Panc1 (cell line): ENCODE measurements around the gene CPLX1. TPM values are rescaled to one million over a fixed set of nuclear protein-coding genes. Genes with fewer than 3 reads are reported as not detected.

Experiments used
- ATAC-seq: fragments of 200-7000 bp; cut with Tn5 transposase; 2 replicates; pipeline ENCODE4 v1.9.1; 2020; ENCODE audit warnings: mild to moderate bottlenecking, moderate library complexity
- BruUV-seq: library from RNA; stranded (reverse); fragments of 400-500 nt; replicated peaks from 2 replicates; lab custom pipeline; 2021; lab: Mats Ljungman, UMichigan
- CTCF ChIA-PET: fragments of 300-600 bp; sonication (Branson Sonifier 250); formaldehyde crosslinking; loops from one replicate; lab custom pipeline; 2022; ENCODE audit warnings: antibody characterized with exemption; lab: Charles Lee
- POLR2A ChIA-PET: fragments of 300-600 bp; sonication (Branson Sonifier 250); formaldehyde crosslinking; loops from one replicate; lab custom pipeline; 2022; ENCODE audit warnings: antibody characterized with exemption; lab: Charles Lee
- DNase-seq: peaks from one replicate; pipeline ENCODE4 v3.0.0-alpha.2; 2010; ENCODE audit warnings: low read depth, low spot score
- H3K27ac ChIP-seq: 2 replicates; pipeline ENCODE4 v1.5.1; 2011; ENCODE audit warnings: mild to moderate bottlenecking, low read length, inconsistent platforms
- H3K27me3 ChIP-seq: fragments of 200-500 bp; sonication (Bioruptor generic); 2 replicates; pipeline ENCODE4 v1.6.0; 2014; ENCODE audit warnings: low read length, inconsistent platforms; ENCODE audit not compliant: control insufficient read depth, insufficient read depth
- H3K36me3 ChIP-seq: fragments of 200-500 bp; sonication (Bioruptor generic); 2 replicates; pipeline ENCODE4 v1.5.1; 2014; ENCODE audit warnings: inconsistent platforms, mild to moderate bottlenecking, low read length, moderate library complexity; ENCODE audit not compliant: control insufficient read depth, insufficient read depth
- H3K4me1 ChIP-seq: 2 replicates; pipeline ENCODE4 v1.5.1; 2011; ENCODE audit warnings: inconsistent platforms, mild to moderate bottlenecking, low read length, moderate library complexity; ENCODE audit not compliant: control insufficient read depth, insufficient read depth
- H3K4me3 ChIP-seq, 2 experiments: 2 replicates each; pipeline ENCODE4 v1.5.1; 2011 to 2012; ENCODE audit warnings: low read depth in 2 of 2, low read length in 2 of 2, mild to moderate bottlenecking in 2 of 2, inconsistent platforms in 1 of 2, moderate library complexity in 1 of 2
- H3K9me3 ChIP-seq: fragments of 200-500 bp; sonication (Bioruptor generic); 2 replicates; pipeline ENCODE4 v1.5.1; 2014; ENCODE audit warnings: low read depth, mild to moderate bottlenecking, inconsistent platforms, low read length, moderate library complexity; ENCODE audit not compliant: control insufficient read depth, insufficient read depth
- POLR2AphosphoS5 ChIP-seq: IDR thresholded peaks from 2 replicates; pipeline ENCODE4 v1.6.1; 2012; ENCODE audit warnings: mild to moderate bottlenecking, low read depth, low read length, moderate library complexity
- SIN3A ChIP-seq: IDR thresholded peaks from 2 replicates; pipeline ENCODE4 v1.6.1; 2012; ENCODE audit warnings: low read depth, mild to moderate bottlenecking, low read length, moderate library complexity, borderline replicate concordance; ENCODE audit not compliant: insufficient read depth
- TCF7L2 ChIP-seq: IDR thresholded peaks from 2 replicates; pipeline ENCODE4 v1.6.1; 2011; ENCODE audit warnings: mild to moderate bottlenecking, low read depth, low read length, inconsistent platforms
- in situ Hi-C: cut with HindIII; loops from 2 replicates; pipeline ENCODE4 v1.10.0; 2016; ENCODE audit warnings: low sequenced_read_pairs, low pct_unique_long_range_greater_than_20kb
- intact Hi-C: fragments of 100-400 bp; cut with micrococcal nuclease; formaldehyde crosslinking; loops from one replicate; pipeline ENCODE4 v1.10.0; 2022; ENCODE audit not compliant: unreplicated experiment
- total RNA-seq: library from RNA; stranded (reverse); gene quantifications from one replicate; pipeline ENCODE4 v1.2.1, GENCODE V29; 2021; ENCODE audit not compliant: unreplicated experiment
- TF ChIP-seq, protein P1 (sequence below), 2 experiments: IDR thresholded peaks; 2 replicates each; pipeline ENCODE4 v1.6.1; 2011 to 2012; ENCODE audit warnings: low read depth in 2 of 2, control low read depth in 1 of 2, low read length in 1 of 2, mild to moderate bottlenecking in 1 of 2, moderate library complexity in 1 of 2; ENCODE audit not compliant: insufficient read depth in 1 of 2
- TF ChIP-seq, protein P2 (sequence below): fragments of 450-650 bp; IDR thresholded peaks from 2 replicates; pipeline ENCODE4 v1.5.1; 2017; ENCODE audit warnings: mild to moderate bottlenecking

CPLX1 gene
- total RNA-seq, 1 experiment from 2014 or later = 6.7 TPM

DNA sequence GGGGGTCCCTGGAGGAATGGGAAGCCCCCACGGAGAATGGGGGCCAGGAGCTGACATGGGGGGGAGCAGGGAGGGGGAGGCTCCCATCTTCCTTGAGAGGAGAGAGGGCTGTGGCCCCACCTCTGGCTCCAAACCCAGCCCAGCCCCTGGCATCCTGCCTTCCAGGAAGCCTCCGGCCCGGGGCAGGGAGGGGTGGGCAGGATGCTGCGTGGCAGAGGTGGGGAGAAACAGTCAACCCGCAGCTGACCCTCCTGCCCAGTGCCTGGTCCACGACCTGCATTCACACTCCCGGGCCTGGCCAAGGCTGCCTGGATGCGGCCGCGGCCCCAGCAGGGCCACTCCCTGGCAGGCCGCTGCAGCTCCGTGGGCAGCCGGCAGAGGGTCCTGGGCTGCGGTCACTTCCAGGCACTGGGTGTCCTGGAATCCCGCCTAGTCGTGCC is 39.0 kb downstream of the CPLX1 start:
- Histone ChIP-seq H3K4me3 (no peak overlapping the region), H3K36me3 (no peaks in the 10 kb centered on the region), H3K27me3 (no peaks in the 10 kb centered on the region), H3K27ac (no peak overlapping the region), H3K9me3 (no peaks in the 10 kb centered on the region), H3K4me1 (no peaks in the 10 kb centered on the region)
- in situ Hi-C loops (no loop called here), intact Hi-C loops (no loop called here)
- BruUV-seq = no TSS peak
- no peak for DNase-seq
- ChIA-PET POLR2A (no interaction called here), CTCF (no interaction called here)
- ATAC-seq = no peak
- TF ChIP-seq POLR2AphosphoS5 = no peak
- TF ChIP-seq, protein P1, sequence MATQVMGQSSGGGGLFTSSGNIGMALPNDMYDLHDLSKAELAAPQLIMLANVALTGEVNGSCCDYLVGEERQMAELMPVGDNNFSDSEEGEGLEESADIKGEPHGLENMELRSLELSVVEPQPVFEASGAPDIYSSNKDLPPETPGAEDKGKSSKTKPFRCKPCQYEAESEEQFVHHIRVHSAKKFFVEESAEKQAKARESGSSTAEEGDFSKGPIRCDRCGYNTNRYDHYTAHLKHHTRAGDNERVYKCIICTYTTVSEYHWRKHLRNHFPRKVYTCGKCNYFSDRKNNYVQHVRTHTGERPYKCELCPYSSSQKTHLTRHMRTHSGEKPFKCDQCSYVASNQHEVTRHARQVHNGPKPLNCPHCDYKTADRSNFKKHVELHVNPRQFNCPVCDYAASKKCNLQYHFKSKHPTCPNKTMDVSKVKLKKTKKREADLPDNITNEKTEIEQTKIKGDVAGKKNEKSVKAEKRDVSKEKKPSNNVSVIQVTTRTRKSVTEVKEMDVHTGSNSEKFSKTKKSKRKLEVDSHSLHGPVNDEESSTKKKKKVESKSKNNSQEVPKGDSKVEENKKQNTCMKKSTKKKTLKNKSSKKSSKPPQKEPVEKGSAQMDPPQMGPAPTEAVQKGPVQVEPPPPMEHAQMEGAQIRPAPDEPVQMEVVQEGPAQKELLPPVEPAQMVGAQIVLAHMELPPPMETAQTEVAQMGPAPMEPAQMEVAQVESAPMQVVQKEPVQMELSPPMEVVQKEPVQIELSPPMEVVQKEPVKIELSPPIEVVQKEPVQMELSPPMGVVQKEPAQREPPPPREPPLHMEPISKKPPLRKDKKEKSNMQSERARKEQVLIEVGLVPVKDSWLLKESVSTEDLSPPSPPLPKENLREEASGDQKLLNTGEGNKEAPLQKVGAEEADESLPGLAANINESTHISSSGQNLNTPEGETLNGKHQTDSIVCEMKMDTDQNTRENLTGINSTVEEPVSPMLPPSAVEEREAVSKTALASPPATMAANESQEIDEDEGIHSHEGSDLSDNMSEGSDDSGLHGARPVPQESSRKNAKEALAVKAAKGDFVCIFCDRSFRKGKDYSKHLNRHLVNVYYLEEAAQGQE (IDR thresholded peaks at IDR 0.05; ENCODE audit: insufficient read depth in 1 of 2, low read depth in 2 of 2, low read length in 1 of 2) = no peak
- TF ChIP-seq TCF7L2 = no peak
- no peak for TF ChIP-seq SIN3A
- TF ChIP-seq, protein P2, sequence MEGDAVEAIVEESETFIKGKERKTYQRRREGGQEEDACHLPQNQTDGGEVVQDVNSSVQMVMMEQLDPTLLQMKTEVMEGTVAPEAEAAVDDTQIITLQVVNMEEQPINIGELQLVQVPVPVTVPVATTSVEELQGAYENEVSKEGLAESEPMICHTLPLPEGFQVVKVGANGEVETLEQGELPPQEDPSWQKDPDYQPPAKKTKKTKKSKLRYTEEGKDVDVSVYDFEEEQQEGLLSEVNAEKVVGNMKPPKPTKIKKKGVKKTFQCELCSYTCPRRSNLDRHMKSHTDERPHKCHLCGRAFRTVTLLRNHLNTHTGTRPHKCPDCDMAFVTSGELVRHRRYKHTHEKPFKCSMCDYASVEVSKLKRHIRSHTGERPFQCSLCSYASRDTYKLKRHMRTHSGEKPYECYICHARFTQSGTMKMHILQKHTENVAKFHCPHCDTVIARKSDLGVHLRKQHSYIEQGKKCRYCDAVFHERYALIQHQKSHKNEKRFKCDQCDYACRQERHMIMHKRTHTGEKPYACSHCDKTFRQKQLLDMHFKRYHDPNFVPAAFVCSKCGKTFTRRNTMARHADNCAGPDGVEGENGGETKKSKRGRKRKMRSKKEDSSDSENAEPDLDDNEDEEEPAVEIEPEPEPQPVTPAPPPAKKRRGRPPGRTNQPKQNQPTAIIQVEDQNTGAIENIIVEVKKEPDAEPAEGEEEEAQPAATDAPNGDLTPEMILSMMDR = no peak

DNA sequence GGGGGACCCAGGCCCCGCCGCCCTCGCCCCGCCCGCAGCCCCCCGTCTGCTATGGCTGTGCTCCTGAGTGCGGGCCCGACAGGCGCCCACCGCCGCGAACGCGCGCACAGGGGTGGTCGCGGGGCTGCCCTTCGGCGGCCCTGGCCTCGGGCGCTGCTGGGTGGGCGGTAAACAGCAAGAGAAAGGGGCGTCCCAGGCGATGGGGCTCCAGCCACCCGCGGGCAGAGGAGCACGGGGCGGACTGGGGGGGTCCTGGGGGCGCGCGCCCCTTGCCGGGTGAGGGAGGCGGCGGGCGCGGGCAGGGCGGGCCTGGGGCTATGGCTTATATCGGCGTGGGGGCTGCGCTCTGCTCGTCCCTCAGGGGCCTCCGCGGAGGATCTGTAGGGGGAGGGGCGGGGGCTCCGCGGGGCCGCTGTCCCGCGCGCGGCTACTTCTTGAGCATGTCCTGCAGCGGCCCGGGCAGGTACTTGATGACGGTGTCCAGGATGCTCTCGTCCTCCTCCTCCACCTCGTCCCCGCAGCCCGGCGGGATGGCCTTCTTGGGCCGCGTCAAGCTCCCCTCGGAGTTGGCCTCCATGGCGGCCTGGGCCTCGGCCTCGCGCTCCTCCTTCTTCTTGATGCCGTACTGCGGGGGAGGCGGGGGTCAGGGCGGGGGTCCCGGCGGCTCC is 39.7 kb downstream of the CPLX1 start:
- intact Hi-C loops = no loop called here
- Histone ChIP-seq H3K4me1 (no peaks in the 10 kb centered on the region), H3K4me3 (no peak overlapping the region), H3K9me3 (no peaks in the 10 kb centered on the region), H3K36me3 (no peaks in the 10 kb centered on the region; the same call in 1 of the 2 replicates), H3K27me3 (no peaks in the 10 kb centered on the region), H3K27ac (no peak overlapping the region)
- DNase-seq (no peak), ATAC-seq (no peak)
- no TSS peak for BruUV-seq
- TF ChIP-seq, protein P2 = no peak
- TF ChIP-seq SIN3A (no peak), TCF7L2 (no peak)
- in situ Hi-C loops = no loop called here
- ChIA-PET POLR2A (no interaction called here), CTCF (no interaction called here)
